ENCODE measurements around the gene UROC1.

UROC1 gene

DNA sequence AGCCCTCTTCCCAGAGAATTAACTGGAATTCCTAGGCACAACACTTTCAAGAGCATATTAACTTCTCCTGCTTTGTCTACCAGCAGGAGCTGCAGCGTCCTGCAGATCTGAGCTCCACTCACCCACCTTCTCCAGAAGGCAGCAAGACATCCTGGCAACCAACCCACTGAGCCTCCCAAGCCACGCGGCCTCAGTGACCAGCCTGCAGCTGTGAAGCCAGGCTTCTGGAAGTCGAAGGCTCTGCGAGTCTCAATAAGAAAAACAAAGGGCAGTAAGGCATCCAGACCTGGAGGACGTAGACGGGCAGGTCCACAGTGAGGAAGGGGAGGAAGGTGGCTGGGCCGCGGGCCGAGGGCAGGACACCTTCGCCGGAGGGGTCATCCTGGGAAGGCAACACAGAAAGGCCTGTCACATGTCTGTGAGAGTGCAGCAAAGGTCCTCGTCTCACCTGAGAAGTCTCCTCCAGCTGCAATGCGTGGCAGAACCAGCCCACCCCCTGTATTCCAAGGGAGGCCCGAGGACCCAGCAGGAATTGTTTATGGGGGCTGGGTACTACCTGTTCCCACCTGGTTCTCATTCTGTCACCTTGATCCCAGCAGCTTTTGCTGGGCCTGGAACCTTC, 78.1 kb downstream of the UROC1 start:
- CTCF ChIA-PET = no interaction called here
- DNase-seq (ENCODE audit: extremely low spot score) = no peak
- POLR2A ChIA-PET = no interaction called here
- TF ChIP-seq ZNF384 (IDR thresholded peaks at IDR 0.05) (no peak), NFRKB (IDR thresholded peaks at IDR 0.05) (no peak), TARDBP (IDR thresholded peaks at IDR 0.05) (no peak), HDGF (IDR thresholded peaks at IDR 0.05; ENCODE audit: borderline replicate concordance) (no peak), L3MBTL2 (conservative IDR thresholded peaks at IDR 0.05) (no peak), FOXM1 (IDR thresholded peaks at IDR 0.05; ENCODE audit: borderline replicate concordance) (no peak), FOXK2 (IDR thresholded peaks at IDR 0.05) (no peak), CTBP1 (IDR thresholded peaks at IDR 0.05; ENCODE audit: borderline replicate concordance) (no peak), BHLHE40 (IDR thresholded peaks at IDR 0.05; ENCODE audit: borderline replicate concordance) (no peak), LEF1 (IDR thresholded peaks at IDR 0.05; ENCODE audit: borderline replicate concordance) (no peak), FOXA1 (IDR thresholded peaks at IDR 0.05) (no peak), SP1 (IDR thresholded peaks at IDR 0.05) (no peak), ARNT (IDR thresholded peaks at IDR 0.05) (no peak), ELF4 (IDR thresholded peaks at IDR 0.05) (no peak), SUZ12 (IDR thresholded peaks at IDR 0.05) (no peak)
- TF ChIP-seq, protein P1, sequence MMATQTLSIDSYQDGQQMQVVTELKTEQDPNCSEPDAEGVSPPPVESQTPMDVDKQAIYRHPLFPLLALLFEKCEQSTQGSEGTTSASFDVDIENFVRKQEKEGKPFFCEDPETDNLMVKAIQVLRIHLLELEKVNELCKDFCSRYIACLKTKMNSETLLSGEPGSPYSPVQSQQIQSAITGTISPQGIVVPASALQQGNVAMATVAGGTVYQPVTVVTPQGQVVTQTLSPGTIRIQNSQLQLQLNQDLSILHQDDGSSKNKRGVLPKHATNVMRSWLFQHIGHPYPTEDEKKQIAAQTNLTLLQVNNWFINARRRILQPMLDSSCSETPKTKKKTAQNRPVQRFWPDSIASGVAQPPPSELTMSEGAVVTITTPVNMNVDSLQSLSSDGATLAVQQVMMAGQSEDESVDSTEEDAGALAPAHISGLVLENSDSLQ (IDR thresholded peaks at IDR 0.05) = no peak

DNA sequence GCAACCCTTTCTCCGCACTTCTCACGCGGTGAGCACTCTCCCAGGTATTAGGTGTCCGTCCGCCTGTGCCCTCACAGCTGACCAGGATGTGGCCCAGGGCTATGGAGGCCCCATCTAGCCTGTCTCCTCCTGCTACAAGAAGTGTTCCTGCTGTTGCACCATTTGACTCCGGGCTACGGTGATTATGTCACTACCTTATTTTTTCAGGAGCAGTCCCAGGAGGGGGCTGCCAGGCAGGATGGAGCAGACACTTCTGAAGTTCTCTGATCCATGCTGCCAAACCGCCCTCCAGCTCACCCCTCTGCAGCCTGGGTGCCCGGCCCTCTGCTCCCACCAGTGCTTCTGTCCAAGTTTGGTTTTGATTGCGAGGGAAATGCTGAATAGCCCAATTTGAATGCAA, 78.8 kb downstream of the UROC1 start:
- ChIA-PET POLR2A (no interaction called here), CTCF (no interaction called here)
- no peak for TF ChIP-seq CTBP1 (IDR thresholded peaks at IDR 0.05; ENCODE audit: borderline replicate concordance)
- TF ChIP-seq LEF1 (IDR thresholded peaks at IDR 0.05; ENCODE audit: borderline replicate concordance) = no peak
- TF ChIP-seq BHLHE40 (IDR thresholded peaks at IDR 0.05; ENCODE audit: borderline replicate concordance) = no peak
- TF ChIP-seq L3MBTL2 (conservative IDR thresholded peaks at IDR 0.05) = no peak
- TF ChIP-seq, protein P1 (IDR thresholded peaks at IDR 0.05) = no peak
- no peak for TF ChIP-seq TARDBP (IDR thresholded peaks at IDR 0.05)
- TF ChIP-seq FOXK2 (IDR thresholded peaks at IDR 0.05) = no peak
- no peak for TF ChIP-seq FOXM1 (IDR thresholded peaks at IDR 0.05; ENCODE audit: borderline replicate concordance)
- no peak for TF ChIP-seq NFRKB (IDR thresholded peaks at IDR 0.05)
- no peak for TF ChIP-seq ELF4 (IDR thresholded peaks at IDR 0.05)
- no peak for TF ChIP-seq ARNT (IDR thresholded peaks at IDR 0.05)
- no peak for TF ChIP-seq SUZ12 (IDR thresholded peaks at IDR 0.05)
- no peak for TF ChIP-seq ZNF384 (IDR thresholded peaks at IDR 0.05)
- TF ChIP-seq HDGF (IDR thresholded peaks at IDR 0.05; ENCODE audit: borderline replicate concordance) = no peak
- no peak for DNase-seq (ENCODE audit: extremely low spot score)

DNA sequence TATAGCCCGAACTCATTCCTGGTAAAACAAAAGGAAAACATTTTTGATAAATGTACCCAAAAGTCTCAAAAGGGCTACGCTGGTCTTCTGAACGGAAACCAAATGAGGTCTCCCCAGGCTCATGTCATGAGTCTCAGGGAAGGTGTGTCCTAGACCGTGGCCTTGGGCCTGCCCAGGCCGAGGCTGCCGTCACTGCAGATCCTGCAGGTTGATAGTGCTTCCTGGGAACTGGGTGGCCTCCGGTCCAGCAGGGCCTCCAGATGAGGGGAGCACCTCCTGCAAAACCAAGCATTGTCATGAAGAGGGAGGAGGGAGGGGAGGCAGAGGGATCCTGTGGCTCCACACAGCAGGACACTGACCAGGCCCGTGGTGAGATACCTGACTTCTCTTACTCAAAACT, 79.4 kb downstream of the UROC1 start:
- no peak for TF ChIP-seq FOXM1 (IDR thresholded peaks at IDR 0.05; ENCODE audit: borderline replicate concordance)
- no peak for TF ChIP-seq SP1 (IDR thresholded peaks at IDR 0.05)
- CTCF ChIA-PET = no interaction called here
- POLR2A ChIA-PET = no interaction called here
- DNase-seq (ENCODE audit: extremely low spot score) = no peak

DNA sequence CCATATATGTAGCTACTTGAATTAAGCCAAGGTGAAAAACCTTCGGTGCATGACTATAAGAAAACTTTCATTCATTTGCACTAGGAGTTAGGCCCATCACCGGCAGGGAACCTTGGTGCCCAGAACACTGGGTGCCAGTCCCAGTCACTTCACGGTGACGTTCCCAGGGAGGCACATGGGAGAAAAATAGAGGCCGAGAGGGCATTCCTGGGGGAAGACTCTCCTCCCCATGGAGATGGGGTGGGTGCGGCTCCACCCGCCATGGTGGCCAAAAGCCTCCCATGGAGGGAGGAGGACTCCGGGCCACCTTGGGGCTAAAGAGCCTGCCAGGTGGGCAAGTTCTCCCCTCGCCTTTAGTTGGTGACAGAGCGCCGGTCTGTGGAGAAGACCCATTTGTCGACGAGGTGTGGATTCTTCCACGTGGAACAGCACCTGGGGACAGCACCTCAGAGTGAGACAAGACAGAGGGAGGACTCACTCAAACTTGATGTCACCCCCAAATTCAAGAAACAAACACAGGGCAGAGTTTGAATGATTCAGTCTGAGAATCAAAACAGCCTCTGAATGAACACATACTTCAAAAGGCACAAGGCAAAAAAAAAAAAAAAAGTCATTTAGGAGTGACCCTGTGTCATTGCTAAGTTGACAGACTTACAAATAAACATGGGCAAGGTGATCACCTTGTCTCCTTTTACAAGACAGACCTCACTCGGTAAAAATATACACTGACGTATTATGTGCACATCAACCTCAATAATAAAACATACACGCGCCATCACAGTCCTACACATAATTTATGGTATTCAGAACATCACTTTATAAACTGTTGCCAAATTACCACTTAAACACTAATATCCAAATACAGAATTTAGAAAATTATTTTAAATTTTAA, 80.5 kb downstream of the UROC1 start:
- ChIA-PET CTCF (no interaction called here), POLR2A (no interaction called here)
- TF ChIP-seq FOXK2 (IDR thresholded peaks at IDR 0.05) (no peak), TARDBP (IDR thresholded peaks at IDR 0.05) (no peak), CTBP1 (IDR thresholded peaks at IDR 0.05; ENCODE audit: borderline replicate concordance) (no peak), NFRKB (IDR thresholded peaks at IDR 0.05) (no peak)

DNA sequence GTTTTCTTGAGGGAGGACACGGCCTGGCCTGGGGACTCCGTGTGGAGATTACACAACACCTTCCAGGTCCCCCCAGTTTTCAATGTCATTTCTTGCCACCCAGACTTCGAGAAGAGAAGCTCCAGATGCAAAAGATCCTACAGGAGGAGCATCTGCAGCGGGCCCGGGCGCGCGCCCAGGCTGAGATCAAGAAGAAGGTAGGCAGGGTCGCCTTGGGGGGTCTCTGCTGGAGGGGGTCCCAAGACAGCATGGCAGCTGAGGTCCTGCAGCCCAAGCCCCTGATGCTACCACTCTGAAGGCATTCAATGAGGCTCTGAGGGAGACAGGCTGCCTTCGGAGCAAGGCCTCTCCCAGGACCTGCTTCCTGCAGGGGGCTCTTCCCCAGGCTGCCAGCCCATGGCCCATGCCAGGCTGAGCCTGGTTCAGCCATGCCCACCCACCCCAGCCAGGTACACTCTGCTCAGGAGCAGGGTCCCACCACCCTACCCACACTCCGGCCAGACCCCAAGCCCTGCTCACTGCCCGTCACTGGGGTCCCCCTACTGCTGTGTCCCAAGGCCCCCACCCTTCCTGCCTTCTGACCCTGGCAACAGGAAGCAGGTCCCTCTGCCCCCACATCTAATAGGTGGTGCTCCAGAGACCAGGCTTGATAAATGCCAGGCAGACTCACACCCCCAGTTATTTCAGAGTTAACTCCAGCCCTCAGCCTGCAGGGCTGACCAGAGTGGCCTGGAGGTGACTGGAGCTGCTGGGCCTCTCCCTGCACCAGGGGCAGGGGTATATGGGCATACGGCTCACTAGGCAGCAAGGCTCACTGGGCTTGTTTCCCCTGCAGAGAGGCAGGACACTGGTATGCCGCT, 81.9 kb downstream of the UROC1 start:
- TF ChIP-seq, protein P1 (IDR thresholded peaks at IDR 0.05) = no peak
- TF ChIP-seq SP1 (IDR thresholded peaks at IDR 0.05) = no peak
- ChIA-PET CTCF (interaction anchor here (0.6 kb wide), 1 partner anchor 296 kb away, joined by 3 read pairs; no protein-coding TSS in a partner anchor), POLR2A (no interaction called here)
- no peak for DNase-seq (ENCODE audit: extremely low spot score)

More for the DNA sequence above, 80.5 kb downstream of the UROC1 start:
- no peak for DNase-seq (ENCODE audit: extremely low spot score)

DNA sequence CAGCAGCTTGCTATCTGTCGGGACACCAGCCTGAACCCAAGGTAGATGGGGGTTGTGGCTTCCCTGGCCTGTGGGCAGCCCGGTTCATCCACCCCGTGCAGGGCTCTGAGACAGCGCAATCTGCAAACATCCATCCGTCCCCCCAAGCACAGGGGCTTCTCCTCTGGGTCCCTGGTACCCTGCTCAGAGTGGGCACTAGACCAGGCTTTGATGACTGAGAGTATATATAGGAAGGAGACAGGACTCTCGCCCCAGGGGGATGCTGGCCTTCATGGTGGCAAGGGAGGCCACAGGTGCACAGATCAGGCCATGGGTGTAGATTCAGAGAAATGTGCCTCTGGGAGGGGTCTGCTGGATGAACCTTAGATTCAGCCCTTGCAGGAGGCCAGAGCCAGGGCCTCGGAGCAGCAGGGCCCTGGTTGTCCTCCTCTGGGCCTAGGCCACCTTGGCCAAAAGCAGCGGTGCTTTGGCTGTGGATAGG, 82.6 kb downstream of the UROC1 start:
- DNase-seq (ENCODE audit: extremely low spot score) = no peak
- ChIA-PET POLR2A (no interaction called here), CTCF (no interaction called here)
- no peak for TF ChIP-seq TARDBP (IDR thresholded peaks at IDR 0.05)
- TF ChIP-seq, protein P1 (IDR thresholded peaks at IDR 0.05) = no peak
- TF ChIP-seq ZNF384 (IDR thresholded peaks at IDR 0.05) = no peak
- TF ChIP-seq FOXM1 (IDR thresholded peaks at IDR 0.05; ENCODE audit: borderline replicate concordance) = no peak
